DMS 273 (cell line): ENCODE results near the gene RANBP10.
"Not testable (repeated sequence)": the region's sequence is repeated elsewhere in the genome, so short reads cannot be mapped to it uniquely, and the experiment has no call there.

Experiments used
- DNase-seq: peaks from one replicate; lab custom pipeline; 2025; ENCODE audit not compliant: unreplicated experiment; lab: John Stamatoyannopoulos, UW

RANBP10 gene

DNA sequence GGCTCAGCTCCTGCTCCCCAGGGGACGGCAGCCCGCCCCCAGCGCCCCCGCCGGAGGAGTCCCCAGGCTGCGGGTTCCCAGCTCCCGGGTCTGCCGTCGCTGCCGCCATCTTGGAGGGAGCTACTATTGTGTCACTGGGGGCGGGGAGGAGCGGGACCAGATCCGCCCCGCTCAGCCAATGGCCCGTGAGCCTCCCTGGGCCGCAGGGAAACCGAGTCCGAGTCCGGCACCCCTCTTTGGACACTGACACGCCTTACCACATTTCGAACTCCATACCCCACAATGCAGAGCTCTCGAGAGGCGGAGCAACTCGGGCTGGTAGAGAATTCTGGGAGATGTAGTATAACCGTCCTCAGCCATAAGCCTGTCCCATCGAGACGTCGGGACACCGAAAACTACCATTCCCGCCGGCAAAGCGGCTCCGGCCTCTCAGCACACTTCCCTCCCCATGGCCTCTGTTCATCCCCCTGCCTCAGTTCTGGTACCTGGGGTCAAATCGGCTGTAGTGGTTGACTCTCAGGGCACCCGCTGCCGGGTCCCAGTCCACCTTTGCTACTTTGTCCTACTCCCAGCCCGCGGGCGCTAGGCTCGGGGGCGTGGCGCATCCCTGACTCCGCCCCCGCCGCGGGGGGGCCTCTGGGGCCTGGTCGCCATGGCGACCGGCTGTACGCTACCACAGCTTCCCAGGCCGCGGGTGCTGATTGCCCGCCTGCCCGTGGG is at the start of gene RANBP10, which contains the start of gene TSNAXIP1:
RANBP10 (minus strand) TSS at position 133 of the 720 bp plus-strand sequence; CDS start at position 109, 24 bp downstream.
TSNAXIP1 (plus strand) TSS at position 462 of the 720 bp plus-strand sequence. CDS start 261 bp downstream, outside the sequence.
- DNase-seq, result peak; percentile 99

DNA sequence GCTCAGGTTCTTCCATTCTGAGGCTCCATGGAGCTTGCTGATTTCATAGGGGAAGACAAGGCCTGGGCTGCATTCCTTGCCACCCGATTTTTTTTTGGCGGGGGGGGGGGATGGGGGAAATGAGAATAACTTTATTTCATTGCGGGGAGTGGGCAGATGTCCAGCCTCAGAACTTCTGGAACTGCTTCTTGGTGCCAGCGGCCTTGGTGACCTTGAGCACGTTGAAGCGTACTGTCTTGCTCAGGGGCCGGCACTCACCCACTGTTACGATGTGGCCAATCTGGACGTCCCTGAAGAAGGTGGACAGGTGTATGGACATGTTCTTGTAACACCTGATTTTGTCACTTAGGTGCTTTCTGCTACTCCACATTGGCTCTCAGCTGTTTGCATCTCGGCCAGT is 49.4 kb upstream of the RANBP10 start:
- no peak for DNase-seq

DNA sequence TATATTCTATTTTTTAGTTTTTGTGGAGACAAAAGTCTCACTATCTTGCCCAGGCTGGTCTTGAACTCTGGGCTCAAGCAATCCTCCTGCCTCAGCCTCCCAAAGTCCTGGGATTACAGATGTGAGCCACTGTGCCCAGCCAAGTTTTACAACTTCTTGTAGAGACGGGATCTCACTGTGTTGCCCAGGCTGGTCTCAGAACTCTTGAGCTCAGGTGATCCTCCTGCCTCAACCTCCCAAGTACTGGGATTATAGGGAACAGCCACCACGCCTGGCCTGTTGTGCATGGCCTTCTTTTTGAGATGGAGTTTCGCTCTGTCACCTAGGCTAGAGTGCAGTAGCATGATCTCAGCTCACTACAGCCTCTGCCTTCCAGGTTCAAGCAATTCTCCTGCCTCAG is 47.3 kb upstream of the RANBP10 start:
- DNase-seq, result no peak

DNA sequence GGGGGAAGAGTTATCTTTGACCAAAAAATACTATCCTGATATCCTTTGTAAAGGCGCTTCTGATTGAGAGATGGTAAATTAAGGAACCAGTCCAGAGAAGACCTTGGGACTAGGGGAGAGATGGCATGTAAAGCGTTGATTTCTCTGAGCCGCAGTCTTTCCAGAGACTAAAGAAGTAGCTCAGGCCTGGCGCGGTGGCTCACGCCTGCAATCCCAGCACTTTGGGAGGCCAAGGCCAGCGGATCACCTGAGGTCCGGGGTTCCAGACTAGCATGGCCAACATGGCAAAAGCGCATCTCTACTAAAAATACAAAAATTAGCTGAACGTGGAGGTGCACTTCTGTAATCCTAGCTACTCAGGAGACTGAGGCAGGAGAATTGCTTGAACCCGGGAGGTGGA is 41.8 kb upstream of the RANBP10 start:
- DNase-seq, result no peak

DNA sequence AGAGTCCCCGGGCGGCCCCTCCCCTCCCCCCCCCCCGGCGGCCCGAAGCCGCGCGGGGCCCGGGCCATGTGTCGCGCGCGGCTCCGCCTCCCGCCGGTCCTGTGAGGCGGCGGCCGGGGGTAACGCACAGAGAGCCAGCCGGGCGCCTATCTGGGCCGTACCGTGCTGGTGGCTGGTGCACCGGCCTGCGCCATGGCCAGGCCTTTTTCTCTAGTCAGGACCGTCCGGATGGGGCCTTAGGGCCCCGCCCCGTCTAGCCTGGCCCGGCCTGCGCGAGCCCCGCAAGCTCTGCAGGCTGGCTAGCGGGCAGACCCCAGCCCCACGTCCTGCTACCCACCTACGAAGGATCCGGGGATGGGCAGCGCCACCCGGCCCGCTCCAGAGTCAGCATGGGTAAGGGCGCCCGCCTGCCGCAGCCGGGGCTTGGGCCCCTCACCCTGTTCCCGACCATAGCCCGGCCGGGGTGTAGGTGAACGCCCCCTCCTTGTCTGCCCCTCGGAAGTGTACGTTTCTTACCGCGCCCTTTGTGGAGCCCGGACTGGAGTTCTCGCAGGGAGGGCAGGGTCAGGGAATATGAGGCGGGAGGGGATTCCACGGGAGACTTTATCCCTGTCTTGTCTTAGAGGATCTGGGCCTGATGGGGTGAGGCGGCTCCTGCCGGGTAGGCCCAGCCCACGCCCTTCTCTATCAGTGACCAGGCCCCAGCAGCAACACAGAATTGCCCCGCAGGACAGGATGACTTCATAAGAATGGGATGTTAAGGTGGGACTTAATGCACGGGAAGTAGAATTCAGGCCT is 40.9 kb upstream of the RANBP10 start, which contains the start of gene CENPT:
CENPT (minus strand) TSS at position 630 of the 798 bp plus-strand sequence. CDS start 13,834 bp downstream, outside the sequence.
- DNase-seq, result peak; percentile 90

DNA sequence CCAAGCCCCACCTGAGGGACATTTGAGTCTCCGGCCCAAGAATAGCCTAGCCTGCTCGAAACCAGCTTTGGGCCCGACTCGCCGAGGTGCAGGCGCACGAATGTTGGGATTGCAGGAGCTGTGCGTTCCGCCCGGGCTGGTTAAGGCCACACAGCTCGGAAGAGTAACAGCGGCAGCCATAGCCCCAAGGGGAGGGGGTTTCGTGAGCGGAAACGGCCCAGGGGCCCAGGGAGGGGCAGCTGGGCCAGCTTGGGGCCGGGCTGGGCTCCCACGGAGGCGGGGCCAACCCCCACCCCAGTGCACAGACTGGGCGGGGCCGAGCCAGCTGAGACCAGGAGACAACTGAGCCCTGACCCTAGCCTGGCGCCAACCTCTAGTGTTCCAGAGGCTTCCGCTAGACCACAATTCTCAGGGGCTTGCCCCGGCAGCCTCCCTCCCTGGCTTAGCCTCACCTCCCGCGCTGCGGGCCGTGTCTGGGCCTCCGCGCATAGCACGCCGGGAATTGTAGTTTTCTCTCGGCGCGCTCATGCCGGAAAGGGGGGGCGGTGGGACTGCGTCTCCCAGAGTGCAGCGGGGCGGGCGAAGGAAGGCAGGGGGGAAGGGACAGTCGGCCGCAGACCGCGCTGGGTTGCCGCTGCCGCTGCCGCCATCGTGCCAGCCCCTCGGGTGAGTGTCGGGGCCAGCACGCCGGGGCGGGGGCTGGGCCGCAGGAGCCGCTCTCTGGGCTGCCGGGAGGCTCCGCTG is 40.1 kb upstream of the RANBP10 start, which contains the start of gene NUTF2:
NUTF2 (plus strand) TSS at position 614 of the 744 bp plus-strand sequence. CDS start 18,198 bp downstream, outside the sequence.
- DNase-seq, result peak; percentile 99

DNA sequence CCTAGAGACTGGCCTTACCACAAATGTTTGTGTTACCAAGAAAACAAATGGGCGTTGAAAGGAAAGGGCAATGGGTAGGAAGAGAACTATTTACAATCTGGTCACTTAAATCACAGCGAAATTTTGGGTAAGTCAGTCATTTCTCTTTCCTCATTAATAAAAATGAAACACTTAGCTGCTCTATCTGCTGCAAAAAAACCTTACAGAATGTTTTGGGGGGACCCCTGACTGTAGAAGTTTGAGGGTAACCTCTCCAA is 39.6 kb upstream of the RANBP10 start:
- no peak for DNase-seq

DNA sequence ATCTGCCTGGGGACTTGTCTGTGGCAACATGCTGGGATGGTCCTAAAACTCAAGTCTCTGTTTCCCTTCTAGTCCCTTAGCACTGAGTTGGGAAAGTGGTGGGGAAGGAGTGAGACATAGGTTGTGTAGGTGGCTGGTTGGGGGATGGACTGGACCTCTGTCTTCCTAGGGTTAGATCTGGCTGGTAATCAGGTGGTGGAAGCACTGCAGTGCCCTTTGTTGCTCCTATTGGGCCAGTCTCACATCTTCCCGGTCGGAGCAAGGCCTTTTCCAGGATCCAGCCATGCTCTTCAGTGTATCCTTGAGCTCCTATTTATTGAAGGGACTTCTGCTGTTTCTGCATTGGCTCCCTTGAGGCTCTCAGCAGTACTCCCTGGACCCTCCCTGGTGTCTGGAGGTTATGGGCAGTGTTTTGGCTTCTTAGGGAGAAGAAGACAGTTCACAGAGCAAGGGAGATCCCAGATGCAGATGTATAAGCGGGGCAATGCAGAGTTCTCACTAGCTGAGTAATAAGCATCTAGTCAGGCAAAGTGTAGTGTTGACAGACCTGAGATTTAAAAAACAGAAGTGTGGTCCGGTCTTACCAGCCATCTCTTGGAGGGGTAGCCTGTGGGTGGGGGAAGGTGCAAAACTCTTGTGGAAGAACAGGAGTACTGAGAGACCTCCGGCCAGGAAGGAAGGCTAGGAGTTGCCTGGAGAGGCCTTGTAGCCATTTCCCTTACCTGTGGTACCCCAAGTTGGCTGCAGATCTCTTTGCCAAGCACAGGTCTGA is 39.1 kb upstream of the RANBP10 start:
- peak; percentile 51 for DNase-seq

DNA sequence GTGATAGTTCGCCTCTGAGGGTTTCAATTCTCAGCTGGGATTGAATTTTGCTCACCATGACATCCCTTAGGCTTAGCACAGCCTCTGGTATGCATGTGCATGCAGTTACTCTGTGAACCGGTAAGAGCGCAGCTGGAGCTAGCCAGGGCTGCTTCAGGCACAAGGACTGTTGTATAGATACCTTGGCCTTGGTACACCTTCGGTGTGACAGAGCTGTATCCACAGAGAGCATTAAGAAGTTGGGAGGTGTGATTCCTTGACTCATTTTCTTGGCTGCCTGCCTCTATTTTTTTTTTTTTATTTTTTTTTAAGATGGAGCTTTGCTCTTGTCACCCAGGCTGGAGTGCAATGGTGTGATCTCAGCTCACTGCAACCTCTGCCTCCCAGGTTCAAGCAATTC is 38.1 kb upstream of the RANBP10 start:
- peak; percentile 35 for DNase-seq

DNA sequence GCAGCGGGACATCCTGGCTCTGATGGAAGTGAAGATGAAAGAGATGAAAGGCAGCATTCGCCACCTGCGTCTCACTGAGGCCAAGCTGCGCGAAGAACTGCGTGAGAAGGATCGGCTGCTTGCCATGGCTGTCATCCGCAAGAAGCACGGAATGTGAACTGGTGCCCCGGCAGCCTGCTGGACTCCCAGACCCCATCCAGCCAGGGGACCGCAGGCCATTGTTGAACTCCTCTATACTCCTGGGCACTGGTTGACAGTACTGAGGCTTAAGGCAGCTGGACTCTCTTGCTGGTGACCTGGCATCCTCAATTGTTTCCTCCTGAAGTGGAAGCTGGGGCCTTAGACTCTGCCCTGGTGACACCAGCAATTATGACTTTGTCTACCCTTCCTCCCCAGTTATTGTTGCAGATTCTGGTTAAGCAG is 37.0 kb upstream of the RANBP10 start:
- DNase-seq, result no peak

DNA sequence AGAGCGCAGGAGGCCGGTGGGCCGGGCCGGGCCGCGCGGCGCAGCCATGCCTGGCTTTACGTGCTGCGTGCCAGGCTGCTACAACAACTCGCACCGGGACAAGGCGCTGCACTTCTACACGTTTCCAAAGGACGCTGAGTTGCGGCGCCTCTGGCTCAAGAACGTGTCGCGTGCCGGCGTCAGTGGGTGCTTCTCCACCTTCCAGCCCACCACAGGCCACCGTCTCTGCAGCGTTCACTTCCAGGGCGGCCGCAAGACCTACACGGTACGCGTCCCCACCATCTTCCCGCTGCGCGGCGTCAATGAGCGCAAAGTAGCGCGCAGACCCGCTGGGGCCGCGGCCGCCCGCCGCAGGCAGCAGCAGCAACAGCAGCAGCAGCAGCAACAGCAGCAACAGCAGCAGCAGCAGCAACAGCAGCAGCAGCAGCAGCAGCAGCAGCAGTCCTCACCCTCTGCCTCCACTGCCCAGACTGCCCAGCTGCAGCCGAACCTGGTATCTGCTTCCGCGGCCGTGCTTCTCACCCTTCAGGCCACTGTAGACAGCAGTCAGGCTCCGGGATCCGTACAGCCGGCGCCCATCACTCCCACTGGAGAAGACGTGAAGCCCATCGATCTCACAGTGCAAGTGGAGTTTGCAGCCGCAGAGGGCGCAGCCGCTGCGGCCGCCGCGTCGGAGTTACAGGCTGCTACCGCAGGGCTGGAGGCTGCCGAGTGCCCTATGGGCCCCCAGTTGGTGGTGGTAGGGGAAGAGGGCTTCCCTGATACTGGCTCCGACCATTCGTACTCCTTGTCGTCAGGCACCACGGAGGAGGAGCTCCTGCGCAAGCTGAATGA is 36.4 kb upstream of the RANBP10 start:
- DNase-seq, result peak; percentile 82

DNA sequence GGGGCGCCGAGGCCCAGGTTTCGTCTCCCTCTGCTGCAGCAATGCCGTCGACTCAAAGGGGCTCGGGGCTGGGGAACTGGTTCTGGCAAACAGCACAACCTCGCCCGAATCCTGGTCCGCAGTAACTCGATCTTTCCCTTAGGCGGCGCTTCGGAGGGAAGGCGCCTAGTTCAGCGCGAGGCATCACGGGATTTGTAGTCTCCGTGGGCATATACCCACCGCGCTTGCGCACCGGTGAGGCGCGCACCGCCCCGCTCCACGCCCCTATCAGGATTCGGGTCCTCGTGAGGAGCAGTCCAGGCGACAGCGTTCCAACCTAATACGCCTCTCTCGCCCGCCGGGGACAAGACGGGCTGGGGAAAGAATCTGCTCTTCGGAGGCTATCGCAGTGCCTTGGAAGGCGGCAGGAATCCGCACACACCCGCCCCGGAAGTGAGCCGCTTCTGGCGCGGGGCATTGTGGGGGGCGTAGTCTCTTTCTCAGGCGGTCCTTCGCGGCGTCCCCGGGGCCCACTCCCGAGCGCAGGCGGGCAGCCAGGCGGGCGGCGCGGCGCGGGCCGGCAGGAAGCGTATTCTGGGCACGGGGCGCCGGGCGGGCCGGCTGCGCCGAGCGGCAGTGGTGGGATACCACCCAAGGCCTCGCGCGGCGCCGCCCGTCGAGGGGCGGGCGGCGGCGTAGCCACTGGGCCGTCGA is 35.6 kb upstream of the RANBP10 start, which contains the start of gene THAP11:
THAP11 (plus strand) TSS at position 505 of the 693 bp plus-strand sequence. CDS start 235 bp downstream, outside the sequence.
- DNase-seq, result peak; percentile 99

DNA sequence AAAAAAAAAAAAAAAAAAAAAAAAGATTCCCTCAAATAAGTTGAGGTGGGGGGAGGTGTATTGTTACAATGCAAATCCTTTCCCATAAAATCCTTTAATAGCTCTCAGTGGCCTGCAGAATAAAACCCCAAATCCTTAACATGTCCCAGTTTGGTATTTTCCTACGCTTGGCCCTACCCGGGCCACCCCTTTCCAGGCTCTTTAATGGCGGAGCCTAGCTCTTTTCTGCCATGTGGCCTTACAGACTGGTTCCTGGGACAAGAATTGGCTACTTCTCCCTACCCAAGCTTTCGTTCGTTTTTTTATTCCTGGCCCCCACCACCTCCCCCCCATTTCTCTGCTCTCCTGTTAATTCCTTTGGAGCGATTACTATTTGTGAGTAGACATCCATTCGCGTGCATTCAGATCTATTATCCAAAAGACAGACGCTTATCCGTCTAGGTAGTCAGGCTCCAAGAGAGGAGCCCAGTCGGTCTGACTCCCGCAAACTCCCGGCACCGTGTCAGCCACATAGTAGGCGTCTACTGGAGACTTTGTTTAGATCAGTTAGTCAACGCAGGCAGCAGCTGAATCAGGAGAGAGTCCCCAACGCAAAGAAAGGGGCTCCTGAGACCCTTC is 34.9 kb upstream of the RANBP10 start:
- no peak for DNase-seq

DNA sequence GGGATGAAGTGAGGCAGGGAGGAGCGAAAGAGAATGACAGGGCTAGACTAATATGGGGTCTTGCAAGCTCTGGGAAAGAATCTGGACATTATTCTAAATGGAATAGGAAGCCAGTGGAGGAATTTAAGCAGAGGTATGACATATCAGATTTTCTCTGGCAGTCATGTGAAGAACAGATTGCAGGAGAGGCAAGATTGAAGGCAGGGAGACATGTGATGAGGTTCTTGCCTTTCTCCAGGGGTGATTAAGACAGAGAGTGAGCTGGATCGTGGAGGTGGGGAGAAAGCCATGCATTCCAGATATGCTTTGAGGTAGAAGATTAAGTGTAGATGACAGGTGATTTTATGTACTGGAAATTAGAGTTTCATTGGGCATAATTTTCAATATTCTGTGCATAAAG is 31.5 kb upstream of the RANBP10 start:
- DNase-seq, result no peak

DNA sequence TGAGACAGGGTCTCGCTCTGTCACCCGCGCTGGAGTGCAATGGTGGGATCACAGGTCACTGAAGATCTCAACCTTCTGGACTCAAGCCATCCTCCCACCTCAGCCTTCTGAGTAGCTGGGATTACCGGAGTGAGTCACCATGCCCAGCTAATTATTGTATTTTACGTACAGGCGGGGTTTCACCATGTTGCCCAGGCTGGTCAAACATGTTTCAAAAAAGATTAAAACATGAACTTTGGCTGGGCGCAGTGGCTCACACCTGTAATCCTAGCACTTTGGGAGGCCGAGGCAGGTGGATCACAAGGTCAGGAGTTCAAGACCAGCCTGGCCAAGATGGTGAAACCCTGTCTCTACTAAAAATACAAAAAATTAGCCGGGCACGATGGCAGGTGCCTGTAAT is 30.8 kb upstream of the RANBP10 start:
- DNase-seq, result not testable (repeated sequence)

DNA sequence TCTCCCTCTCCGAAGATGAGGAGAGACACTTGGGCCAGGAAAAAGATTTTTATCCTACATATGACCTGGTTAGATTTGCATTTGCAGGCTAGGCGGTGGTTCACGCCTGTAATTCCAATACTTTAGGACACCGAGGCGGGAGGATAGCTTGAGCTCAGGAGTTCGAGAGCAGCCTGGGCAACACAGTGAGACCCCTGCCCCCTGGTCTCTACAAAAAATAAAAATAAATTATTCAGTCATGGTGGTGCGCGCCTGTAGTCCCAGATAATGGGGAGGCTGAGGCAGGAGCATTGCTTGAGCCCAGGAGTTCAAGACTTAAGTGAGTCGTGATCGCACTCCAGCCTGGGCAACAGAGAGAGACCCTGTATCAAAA is 27.9 kb upstream of the RANBP10 start:
- DNase-seq, result no peak

DNA sequence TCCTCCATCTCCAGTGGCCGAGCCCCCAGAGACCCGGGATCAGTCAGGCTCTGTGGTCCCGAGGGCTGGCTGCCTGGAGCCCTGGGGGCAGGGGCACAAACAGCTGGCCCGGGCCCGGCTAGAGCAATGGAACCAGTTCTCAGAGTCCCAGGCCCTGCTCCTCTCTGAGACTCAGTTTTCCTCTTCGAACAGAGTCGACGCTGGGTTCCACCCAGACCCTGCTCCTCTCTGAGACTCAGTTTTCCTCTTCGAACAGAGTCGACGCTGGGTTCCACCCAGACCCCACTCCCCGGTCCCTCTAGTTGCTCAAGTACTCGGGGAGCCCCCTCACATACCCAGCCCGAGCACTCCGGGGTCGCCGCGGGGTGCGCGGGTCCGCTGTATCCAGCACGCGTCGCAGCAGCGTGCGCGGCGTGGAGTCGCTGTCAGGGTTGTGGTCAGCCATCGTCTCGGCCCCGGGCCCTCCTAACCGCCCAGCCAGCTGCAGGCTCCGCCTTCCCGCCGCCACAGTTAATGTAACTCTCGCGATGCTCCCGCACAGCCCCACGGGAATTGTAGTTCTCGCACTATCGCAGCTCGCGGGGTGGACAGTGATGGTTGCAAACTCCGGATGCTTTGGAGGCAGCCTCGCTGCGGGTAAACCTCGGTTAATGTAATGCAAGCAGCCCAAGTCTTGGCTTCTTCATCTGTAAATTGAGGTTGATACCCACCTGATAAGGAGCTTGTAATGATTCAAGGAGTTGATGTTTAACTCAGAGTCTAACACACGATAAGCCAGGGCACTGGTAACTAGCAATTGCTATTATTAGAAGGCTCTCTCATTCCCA is 27.3 kb upstream of the RANBP10 start:
- DNase-seq, result peak; percentile 97

DNA sequence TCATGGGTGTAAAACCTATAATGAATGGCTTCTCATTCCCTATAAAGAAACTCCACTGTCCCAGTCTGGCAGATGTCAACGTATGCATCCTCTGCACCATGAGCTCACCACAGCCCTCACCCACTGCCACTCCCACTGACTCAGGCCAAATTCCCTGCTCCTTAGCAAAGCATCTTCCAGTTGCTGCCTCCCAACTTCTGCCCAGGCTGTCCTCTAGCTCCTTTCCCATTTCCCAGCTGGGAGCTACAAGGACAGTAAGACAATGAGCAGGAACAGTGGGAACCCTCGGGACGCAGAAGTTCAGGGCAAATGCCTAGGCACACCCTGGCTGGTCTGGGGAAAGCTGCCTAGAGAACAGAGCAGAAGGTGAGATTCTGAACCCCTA is 26.7 kb upstream of the RANBP10 start:
- peak; percentile 51 for DNase-seq
